Measurements from ENCODE around the gene STAM.
"Not testable (repeated sequence)": the region's sequence is repeated elsewhere in the genome, so short reads cannot be mapped to it uniquely, and the experiment has no call there.

Gene STAM

GRCh38 chr10:17682236-17682946 lies 38.4 kb downstream of the STAM start:
- DNase-seq = no peak

DNA sequence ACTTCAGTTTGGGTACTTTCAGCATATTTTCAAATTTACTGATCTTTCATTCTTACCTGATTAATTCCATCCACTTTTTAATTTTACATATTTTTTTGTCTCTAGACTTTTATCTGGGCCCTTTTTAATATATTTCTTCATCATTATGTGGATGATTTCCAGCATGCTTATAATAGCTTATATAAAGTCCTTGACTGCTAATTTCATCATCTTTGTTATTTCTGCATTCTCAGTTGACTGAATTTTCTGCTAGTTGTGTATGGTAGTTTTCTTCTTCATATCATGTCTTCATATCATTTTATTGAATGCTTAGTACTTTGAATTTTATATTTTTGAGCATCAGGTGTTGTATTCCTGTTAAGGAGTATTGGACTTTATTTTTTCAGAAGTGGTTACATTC lies 39.6 kb downstream of the STAM start:
- no peak for DNase-seq

DNA sequence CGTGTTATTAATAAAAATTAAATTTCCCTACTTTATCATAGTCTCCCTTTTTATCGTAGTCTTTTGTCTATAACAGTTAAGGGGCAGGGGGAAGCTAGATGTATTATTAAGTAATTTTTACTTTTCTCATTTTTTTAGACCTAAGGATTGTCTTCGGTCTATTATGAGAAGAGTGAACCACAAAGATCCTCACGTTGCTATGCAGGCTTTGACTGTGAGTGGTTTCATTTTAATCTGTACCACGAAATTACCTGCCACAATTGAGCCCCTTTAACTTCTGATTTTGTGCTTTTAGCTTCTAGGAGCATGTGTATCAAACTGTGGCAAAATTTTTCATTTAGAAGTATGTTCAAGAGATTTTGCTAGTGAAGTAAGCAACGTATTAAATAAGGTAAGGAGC lies 40.6 kb downstream of the STAM start:
- DNase-seq = no peak

GRCh38 chr10:17685233-17685840 lies 41.4 kb downstream of the STAM start:
- DNase-seq = no peak

DNA sequence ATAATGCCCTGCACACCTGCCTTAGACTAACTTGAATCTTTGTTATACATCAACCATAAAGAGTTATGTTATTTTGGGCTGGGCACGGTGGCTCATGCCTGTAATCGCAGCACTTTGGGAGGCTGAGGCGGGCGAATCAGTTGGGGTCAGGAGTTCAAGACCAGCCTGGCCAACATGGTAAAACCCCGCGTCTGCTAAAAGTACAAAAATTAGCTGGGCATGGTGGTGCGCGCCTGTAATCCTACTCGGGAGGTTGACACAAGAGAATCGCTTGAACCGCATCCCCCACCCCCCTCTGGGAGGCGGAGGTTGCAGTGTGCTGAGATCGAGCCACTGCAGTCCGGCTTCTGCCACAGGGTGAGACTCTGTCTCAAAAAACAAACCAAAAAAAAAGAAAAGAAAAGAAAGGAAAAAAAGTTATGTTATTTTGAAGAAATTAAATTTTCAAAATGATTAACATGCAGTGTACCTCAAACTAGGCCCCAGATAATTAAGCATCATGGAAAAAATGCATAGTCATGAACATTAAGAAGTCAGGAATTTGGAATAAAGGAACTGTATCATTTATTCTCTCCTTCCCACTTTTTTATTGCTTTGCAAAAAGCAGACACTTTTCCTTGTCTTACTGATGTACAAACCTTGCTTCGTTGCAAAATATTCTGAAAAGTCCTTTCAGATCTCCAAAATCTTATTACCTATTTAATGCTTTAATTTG lies 43.3 kb downstream of the STAM start:
- DNase-seq = no peak

- no peak for DNase-seq
Observed at GRCh38 chr10:17689137-17689536, 45.2 kb downstream of the STAM start.

- DNase-seq = no peak
Observed at GRCh38 chr10:17693009-17693408, 49.1 kb downstream of the STAM start.

DNA sequence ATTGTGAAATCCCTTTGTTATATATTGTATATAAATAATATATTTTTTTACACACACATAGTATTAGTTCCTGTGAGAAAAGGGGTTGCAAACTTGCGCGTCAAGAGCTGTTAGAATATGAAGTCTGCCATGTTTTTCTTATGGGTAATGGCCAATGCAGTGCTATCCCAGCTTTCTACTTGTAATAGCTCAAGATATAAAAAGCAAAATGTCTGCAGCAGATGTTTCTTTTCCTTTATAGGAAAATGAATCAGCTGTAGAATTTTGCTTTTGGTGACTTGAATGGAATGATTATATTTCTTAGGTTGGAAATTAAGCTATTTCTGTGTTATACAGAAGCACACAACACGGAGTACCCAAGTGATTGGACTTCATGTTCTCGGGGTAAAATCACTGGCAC lies 54.7 kb downstream of the STAM start:
- DNase-seq = no peak

GRCh38 chr10:17701301-17701700 lies 57.4 kb downstream of the STAM start:
- DNase-seq = no peak

DNA sequence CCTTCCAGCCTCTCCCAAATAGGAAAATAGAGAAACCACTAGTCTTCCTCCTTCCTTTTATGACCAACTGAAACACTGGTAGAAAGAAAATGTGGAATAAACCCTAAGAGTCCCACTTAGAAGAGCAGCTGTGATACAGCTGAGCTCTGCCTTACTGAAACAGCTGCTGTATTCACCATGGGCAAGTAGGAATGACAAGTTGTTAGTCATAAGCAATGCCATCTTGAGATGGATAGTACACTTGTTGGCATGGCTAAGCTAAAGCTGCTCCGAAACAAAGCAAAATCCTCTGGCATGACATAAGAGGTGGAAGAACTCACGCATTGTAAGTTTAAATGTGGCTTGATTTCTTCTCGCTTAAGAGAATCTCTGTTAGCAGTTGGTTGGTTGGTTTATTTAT lies 59.8 kb downstream of the STAM start:
- no peak for DNase-seq

DNA sequence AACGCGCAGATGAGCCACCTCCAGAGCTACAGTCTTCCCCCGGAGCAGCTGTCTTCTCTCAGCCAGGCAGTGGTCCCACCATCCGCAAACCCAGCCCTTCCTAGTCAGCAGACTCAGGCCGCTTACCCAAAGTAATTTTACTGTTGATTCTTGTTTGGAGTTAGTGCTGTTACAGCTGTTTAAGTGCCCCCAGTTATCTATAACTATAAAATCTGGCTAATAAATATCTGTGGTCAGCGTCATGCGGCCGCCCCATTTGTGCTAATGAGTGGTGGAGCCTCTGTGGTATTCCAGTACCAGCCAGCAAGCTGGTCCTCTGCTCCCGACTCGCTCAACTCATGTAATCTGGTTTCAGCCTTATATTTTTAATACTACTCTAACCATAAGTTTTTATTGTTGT lies 64.9 kb downstream of the STAM start:
- no peak for DNase-seq

- no peak for DNase-seq
Observed at GRCh38 chr10:17709492-17709891, 65.5 kb downstream of the STAM start.

DNA sequence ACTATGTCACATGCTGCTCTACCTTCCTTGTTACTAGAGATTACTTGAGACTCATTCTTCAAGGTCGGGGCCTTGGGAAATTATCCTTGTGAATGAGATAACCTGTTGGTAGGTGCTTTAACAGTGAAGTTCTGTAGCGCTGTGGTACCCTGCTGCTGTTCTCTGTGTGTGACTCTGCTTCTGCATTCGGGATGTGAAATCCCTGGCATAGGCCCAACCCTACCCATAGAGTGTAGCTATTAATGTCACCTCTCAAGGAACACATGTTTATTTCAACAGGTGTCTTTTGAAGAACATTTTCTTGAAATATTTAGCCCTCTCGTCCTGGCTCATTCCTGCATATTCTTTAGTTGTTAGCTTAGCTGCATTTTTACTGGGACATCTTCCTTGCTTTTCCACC lies 66.2 kb downstream of the STAM start:
- DNase-seq = no peak

DNA sequence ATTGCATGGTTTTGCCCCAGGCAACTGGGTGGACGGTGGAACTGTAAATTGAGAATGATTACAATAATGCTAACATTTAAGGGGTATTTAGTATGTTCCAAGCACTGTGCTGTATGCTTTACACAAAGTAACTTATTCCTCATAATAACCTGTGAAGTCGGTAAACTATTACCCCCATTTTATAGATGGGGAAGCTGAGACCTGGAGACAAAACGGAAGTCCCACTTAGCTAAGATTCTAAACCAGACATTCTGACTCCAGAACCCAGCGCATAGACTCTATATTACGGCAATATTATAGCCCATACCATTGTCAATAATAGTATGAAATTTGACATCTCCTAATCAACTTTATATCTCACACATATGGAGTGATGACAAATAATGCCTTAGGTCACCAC lies 68.1 kb downstream of the STAM start:
- no peak for DNase-seq

DNA sequence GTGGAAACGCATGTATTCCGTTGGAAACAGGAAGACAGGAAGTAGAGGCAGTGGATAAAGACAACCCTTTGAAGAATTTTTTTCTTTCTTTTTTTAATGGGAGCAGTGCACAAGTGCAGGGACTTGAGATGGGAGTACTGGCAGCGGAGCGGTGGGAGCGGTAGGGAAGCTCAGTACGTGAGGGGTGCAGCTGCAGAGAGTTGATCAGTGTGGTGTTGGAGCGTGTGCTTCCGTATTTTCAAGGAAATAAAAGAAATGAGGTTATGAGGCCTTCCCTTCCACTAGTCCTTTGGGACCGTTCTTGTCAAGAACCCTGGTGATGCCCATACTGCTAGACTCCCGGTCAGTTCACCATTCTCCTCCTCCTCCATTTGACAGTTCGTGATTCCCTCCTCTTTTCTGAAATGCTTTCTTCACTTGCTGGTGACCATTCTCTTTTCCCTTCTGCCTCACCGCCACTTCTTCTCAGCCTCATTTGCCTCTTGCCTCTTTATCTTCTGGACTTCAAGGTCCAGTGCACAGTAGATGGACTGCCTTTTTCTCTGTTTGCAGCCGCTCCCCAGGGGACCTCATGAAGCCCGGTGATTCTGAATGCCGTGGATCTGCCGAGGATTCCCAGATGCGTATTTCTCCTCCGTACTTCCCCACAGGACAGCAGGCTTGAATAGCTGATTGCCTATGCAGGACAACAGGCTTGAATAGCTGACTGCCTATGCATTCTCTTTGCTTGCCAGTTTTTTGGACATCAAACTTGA lies 68.9 kb downstream of the STAM start:
- no peak for DNase-seq

DNA sequence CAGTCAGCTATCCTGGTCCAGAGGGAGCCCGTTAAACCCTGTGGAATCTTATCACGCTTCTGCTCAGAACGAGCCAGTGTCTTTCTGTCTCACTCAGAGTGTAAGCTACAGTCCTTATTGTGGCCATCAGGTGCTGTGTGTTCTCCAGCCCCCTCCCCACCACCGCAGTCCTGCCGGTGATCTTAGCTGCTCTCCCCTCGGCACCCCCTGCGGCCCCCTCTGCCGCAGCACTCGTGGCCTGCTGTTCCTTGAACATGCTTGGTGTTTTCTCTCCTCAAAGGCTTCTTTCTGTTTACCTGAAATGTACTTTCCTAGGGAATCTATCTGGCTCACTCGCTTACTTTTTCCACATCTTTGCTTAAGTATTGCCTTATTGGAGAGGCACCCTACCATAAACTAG lies 69.8 kb downstream of the STAM start:
- DNase-seq = no peak

DNA sequence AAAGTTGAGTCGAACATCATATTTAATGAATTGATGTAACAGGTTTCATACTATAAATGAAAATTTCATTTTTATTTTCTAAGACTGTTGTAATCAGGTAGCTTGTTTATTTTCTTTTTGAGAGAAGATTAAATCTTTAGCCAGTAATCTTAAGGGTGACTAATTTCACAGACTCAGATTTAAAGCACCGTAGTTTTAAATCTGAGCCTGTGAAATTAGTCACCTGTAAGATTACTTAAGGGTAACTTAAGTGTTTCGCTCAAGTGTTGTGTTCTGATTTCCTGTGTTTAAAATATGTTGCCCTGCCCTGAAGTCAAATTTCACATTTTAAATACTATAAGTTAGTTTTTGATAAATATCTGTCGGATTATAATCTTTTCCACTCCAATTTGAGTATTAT lies 72.2 kb downstream of the STAM start:
- no peak for DNase-seq

DNA sequence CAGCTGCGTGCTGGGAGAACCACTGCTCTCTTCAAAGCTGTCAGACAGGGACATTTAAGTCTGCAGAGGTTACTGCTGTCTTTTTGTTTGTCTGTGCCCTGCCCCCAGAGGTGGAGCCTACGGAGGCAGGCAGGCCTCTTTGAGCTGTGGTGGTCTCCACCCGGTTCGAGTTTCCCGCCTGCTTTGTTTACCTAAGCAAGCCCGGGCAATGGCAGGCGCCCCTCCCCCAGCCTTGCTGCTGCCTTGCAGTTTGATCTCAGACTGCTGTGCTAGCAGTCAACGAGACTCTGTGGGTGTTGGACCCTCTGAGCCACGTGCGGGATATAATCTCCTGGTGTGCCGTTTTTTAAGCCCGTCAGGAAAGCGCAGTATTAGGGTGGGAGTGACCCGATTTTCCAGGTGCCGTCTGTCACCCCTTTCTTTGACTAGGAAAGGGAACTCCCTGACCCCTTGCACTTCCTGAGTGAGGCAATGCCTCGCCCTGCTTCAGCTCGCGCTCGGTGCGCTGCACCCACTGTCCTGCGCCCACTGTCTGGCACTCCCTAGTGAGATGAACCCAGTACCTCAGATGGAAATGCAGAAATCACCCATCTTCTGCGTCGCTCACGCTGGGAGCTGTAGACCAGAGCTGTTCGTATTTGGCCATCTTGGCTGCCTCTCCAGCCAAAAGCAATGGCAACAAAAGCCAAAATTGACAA lies 78.5 kb downstream of the STAM start:
- not testable (repeated sequence) for DNase-seq

DNA sequence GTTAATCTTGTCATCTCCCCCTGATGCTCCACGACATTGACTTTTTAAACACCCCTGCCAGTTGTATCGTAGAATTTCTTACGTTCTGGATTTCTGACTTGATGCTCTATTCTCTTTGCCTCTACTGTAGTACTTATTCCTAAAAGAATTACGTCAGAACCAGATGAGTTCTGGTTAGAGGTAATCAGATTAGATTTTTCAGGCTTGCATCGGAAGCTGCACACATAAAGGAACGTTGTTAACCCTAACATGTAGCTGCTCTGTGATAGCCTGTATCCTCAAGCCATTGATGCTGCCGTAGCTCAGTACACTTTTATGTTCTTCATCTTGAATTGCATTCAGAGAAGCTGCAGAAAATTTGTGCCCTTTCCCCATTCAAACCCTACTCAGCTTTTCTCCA lies 81.8 kb downstream of the STAM start:
- no peak for DNase-seq

GRCh38 chr10:17729630-17730029 lies 85.7 kb downstream of the STAM start:
- DNase-seq = no peak

GRCh38 chr10:17730667-17731066 lies 86.7 kb downstream of the STAM start:
- DNase-seq = no peak

DNA sequence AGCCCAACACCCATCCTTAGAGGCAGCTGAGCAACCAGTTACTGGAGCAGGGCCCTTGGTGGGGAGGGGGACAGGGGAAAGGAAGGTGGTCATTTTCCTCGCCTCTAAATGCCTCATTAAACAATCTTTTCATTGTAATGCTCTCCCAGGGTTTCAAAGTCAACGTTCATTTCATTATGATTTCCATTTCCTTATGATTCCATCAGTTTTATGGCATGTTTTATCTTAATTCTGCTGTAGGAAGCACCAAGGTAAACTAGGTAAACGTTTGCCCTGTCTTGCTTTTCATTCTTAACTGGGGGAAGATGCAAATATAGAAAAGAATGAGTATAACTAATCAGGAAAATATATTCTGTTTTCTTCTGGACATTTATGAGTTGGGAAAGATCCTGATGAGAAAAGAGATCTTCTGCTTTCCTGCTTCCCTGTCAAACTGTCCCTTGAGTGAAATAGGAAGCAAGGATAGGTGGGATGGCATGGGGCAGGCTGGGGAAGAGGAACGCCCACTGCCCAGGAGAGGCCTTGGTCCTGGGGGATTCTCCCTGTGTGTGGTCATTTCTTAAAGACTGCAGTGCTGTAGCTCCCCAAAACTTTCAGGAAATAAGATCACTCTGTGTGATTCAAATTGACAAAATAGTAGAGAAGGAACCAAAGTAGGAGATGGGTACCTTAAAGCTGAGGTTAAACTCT lies 87.5 kb downstream of the STAM start:
- no peak for DNase-seq
